GM12891 (cell line): ENCODE data around the gene ITPRID2.

Experiments used
- POLR2A ChIP-seq: IDR thresholded peaks from 2 replicates; pipeline ENCODE4 v1.6.1; 2011; ENCODE audit warnings: low read depth, low read length, control low read depth
- POLR2AphosphoS5 ChIP-seq: IDR thresholded peaks from 2 replicates; pipeline ENCODE4 v1.6.1; 2011; ENCODE audit warnings: low read depth, low read length, control low read depth
- SPI1 ChIP-seq: IDR thresholded peaks from 2 replicates; pipeline ENCODE4 v1.6.1; 2011; ENCODE audit warnings: low read depth, low read length, control low read depth
- TAF1 ChIP-seq: IDR thresholded peaks from 2 replicates; pipeline ENCODE4 v1.6.1; 2011; ENCODE audit warnings: low read depth, low read length, control low read depth

DNA sequence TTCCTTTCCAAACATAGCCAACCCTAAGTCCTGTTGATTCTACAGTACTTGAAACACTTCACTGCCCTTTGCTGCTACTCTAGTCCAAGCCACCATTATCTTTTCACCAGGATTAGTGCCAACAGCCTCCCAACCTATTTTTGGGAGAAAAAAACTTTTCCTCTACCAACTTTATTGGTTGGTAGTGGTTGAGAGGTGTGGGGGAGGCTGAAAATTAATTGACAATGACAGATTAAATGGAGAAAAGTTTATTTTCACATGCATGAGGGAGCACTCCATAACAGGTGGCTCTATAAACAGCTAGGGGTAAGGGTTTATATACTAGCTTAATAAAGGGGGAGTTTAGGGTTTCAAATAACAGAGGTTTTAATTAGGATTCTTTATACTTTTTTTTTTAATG lies 37.8 kb upstream of the ITPRID2 start:
- TF ChIP-seq SPI1 (no peak), TAF1 (no peak), POLR2A (no peak), POLR2AphosphoS5 (no peak)
